NCI-H146 treated with DMSO at 0.1 percent for 48 hours (cell line): Measurements from ENCODE around the gene HIBADH.
A peak's percentile ranks its signal among the peaks of the same experiment; 100 is the strongest.

ENCODE experiments used
- DNase-seq: peaks from one replicate; lab custom pipeline; 2025; ENCODE audit not compliant: unreplicated experiment; lab: John Stamatoyannopoulos, UW

Gene HIBADH

DNA sequence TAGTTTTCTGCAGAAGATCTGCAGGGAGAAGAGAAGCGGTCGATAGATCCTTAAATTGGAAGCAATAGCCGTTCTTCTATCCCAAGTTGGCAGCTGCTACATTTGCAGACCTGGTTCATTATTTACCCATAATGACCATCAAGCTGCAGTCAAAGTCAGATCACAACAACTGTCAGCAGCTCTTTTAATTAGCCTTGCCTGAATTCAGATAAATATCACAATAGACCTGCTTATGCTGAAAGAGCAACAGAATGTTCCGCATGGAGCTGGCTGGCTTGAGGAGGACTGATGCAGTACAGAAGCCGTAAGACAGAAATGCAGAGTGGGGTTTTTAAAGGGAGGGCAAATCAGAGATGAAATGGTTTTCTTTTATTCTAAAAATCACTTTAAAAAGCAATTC is 109.4 kb downstream of the HIBADH start:
- no peak for DNase-seq

DNA sequence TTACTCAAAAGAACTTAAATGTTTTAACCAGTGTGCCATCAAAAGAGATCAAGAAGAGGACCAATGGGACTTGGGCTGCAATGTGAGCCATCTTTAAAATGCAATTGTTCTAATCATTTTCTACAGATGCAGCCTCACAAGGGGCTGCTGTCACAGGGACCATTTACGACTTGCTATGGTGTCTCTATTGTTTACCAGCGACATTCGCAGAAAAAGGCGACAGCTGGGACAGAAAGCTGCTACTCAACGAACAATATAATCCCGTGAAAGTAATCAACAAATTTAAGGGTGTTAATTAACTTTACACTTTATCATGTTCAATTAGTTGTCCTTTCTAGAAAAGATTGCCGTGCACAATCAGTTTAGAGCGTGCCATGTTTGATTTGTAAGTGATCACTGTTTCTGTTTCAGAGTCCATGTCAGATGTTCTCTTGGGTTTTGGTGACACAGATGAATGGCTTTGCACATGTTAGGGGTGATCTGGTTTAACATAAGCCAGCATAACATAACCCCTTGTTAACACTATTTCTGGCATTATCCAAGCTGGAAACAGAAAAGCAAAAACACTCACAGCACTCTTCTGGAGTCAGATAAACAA is 110.8 kb downstream of the HIBADH start:
- DNase-seq, result peak; percentile 5

DNA sequence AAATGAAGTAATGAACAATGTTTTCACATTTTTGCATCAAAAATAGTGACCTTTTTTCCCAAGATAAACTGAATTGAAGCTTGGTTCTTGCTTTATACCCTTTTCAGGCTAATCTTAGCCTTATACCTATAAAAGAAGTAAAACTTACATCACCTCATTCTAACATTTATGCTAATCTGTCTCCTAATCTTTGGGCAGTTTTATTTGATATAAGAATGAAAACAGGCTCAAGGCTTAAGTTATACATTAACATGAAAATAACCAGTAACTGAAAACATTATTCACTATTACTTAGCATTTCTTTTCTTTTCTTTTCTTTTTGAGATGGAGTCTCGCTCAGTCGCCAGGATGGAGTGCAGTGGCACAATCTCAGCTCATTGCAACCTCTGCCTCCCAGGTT is 113.1 kb downstream of the HIBADH start:
- no peak for DNase-seq

DNA sequence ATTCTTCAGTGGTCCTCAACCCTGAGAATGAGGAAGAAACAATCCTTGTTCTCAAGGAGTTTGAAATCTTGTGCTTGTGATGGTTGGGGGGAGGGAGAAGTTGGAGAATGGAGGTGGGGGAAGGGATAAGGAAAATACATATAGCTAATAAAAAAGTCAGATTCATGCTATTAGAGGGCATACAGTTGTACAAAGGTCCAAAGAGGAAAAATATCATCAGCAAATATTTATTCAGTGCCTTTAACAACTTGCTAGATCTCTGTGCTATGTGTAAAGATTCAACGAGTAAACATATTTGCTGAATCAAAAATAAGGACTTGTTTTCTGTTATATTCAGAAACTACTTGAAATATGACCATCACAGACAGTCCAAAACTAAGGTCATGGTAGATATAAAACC is 114.4 kb downstream of the HIBADH start:
- DNase-seq, result no peak

DNA sequence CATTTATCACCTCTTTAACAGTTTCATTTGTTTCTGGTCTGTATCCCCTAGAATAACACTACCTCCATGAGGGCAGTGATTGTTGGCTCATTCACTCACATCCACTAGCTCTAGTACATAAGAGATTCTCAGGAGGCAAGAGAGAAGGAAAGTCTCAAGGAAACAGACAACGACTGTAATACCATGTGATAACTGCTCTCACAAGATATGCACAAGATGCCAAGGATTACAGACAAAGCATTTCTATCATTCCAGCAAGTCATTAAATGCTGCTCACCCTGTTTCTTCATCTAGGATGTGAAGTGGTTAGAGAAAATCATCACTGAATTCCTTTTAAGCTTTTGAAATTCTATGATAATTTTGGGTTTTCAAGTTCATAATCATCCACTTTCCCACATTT is 115.3 kb downstream of the HIBADH start:
- DNase-seq, result no peak

DNA sequence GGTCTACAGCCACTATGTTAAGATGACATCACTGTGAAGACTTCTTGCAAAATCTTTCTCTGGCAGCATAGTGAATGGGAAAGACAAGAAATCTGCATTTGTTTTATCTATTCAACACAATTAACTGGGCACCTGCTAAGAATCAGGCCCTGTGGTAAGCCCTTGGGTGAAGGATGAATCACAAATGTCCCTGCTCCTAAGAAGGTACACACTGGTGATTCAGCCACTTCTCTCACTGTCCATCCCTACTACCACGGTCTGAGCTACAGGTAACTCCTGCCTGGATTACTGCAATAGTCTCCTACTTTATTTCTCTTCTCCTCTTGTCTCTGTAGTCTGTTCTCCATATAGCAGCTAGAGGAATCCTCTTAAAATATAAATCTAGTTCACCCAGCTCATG is 116.1 kb downstream of the HIBADH start:
- DNase-seq, result no peak

DNA sequence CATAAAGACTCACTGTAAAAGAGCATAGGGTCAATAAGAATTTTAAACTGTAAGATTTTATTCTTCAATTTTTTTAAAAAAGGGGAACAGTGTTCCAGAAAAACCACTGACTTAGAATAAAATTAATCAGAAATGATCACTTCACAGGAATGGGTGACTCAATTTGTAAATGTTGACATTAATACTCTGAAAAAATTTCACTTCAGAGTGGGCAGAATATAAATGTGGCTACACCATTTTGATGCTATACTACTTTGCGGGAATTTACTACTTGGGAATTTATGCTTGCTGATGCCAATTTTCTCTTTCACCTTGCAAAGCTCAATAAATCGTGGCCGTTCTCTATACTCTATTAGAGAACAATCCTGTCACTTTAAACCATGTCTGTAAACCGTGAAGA is 126.9 kb downstream of the HIBADH start:
- DNase-seq, result no peak

DNA sequence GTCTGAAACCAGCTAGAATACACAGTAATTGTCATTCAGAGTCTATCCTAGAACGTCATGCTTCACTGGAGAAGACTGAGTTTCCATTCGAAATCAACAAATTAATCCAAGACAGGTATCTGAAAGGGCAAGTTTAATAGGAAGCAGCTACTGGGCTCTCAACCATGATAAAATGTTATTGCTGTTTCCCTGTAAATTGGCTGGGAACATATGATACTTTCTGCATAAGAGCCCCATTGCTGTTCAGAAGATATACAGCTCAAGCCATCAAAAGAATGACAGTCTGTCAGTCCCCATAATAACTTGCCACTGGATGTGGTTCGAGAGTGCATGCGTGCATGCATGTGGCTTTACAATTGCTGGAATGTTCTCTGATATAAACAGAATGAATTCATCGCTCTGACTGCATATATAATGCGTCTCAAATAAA is 129.0 kb downstream of the HIBADH start:
- DNase-seq, result no peak

DNA sequence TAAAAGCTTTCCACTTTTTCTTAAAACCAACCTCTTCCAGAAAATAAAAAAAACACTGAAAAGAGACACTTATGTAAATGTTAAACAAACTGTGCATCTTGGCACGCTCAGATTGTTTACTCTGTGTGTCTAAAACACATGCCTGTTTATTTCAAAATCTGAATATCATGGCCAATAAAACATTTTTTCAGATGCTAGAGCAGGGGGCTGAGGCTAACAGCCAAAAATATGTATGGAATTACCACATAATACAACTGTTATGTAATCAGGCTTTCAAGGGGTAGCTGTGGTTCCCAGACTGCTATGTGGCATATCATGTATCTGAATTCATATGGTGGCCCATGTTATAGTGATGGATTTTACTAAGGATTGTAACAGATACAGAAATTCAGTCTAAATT is 130.4 kb downstream of the HIBADH start:
- no peak for DNase-seq

DNA sequence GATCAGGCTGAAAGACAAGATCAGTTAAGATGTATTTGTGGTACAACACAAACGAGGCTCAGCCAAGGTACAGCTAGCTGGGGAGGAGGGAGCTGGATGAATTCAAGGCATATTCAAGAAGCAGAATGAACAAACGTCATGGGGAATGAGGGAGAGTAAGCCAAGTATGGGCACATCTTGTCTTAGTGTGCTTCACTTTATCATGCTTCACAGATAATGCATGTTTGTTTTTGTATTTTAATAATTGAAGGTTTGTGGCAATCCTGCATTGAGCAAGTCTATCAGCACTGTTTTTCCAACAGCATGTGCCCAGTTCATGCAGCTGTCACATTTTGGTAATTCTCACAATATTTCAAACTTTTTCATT is 135.4 kb downstream of the HIBADH start:
- no peak for DNase-seq

DNA sequence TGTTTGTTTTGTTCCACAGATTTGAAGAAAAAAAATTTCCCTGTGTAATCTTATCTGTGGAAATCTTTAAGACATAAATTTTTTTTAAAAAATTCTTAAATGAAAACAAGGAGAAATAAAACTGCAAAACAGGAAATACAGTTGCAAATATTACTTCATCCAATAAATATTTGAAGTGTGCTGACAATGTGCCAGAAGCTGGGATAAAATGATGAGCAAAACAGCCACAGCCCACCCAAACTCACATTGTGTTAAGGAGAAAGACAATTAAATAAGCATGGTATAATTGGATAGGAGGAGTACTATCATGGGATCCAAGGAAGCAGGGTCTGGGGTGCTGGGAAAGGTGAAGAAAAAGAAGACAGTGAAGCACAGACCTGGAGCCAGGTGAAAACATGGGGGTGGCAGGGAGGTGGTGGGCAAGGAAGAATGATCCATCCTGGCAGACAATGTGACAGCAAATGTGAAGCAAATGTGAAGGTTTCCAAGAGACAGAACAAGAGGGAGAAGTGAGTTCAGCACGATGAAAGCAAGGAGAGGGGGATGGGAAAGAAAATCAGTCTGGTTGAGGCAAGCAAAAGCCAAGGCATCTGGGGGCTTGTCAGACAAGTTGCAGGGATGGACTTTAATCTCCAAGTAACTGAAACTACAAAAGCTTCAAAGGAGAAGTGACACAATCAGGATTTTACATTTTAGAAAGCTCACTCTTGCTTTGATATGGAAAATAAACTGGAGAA is 135.9 kb downstream of the HIBADH start:
- no peak for DNase-seq

DNA sequence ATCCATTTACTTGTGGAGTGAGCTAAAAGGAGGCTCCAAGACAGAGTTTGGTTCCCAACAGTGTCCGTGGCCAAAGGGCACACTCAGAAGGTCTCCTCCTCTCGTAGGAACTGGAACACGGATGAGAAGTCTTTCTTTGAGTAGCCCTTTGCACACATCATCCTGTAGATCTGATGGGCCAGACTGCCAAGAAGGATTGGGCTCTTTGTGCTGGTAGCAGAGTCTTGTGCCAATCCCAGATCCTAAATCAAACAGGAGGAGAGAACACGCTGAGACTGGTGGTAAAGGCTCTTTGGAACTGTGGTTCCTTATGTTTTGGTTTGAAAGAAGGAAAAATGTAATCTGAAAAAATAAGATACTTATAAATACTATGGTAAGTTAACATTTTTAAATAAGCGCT is 136.6 kb downstream of the HIBADH start:
- DNase-seq, result no peak

DNA sequence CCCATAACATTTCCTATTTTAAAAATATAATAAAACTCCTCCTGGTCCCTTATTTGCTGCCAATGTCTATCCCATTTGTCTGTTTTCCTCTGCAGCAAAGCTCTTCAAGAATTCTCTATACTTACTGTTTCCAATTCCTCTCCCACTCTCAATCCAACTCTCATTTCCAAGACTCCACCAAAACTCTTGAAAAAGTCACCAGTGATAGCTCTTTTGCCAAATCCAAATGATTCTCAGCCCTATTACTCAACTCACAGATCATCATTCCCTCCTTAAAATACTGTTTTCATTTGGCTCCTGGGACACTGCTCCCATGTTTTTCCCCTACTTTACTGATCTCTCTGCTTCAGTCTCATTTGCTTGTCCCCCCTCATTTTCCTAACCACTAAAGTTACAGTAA is 139.4 kb downstream of the HIBADH start:
- DNase-seq, result no peak

DNA sequence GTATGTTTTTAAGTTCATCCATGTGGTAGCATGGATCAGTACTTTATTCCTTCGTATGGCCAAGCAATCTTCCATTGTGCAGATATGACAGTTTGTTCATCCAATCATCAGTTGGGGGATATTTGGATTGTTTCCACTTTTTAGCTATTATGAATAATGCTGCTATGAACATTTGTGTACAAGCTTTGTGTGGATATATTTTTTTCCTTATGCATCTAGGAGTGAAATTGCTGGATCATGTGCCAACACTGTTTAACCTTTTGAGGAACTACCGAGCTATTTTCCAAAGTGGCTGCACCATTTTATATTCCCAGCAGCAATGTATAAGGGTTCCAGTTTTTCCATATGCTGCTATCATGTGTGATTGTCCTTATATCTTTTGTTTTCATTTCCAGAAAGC is 140.1 kb downstream of the HIBADH start:
- no peak for DNase-seq

DNA sequence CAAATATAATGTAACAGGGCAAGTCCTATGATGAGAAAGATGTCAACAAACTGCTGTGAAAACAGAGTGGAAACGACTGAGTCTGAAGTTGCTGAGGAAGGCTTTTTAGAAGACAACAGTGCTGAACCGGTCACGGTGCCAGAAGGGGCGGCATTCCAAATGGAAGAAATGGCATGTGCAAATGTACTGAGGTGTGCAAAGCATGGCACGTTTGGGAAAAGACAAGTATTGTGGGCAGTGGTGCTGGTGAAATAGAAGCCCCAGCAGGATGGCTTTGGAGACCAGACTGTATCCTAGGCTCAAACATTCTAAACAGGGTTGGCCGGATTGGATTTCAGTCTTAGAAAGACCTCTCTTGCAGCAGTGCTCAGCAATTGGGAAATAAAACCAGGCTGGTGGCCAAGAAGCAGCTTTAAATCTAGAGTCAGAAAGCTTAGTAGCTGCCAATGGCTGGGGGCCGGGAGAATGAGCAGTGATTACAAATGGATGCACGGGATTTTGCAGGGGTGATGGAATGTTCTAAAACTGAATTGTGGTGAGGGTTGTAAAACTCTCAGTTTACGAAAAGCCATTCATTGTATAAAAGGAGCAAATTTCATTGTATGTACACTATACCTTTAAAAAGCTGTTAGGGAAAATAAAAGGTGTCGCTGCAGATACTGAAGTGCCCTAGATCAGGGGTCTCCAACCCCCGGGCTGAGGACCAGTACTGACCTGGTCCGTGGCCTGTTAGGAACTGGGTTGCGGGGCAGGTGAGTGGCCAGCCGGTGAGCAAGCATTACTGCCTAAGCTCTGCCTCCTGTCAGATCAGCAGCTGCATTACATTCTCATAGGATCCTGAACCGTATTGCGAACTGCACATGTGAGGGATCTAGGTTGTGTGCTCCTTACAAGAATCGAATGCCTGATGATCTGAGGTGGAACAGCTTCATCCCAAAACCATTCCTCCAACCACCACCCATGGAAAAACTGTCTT is 141.6 kb downstream of the HIBADH start:
- DNase-seq, result no peak

DNA sequence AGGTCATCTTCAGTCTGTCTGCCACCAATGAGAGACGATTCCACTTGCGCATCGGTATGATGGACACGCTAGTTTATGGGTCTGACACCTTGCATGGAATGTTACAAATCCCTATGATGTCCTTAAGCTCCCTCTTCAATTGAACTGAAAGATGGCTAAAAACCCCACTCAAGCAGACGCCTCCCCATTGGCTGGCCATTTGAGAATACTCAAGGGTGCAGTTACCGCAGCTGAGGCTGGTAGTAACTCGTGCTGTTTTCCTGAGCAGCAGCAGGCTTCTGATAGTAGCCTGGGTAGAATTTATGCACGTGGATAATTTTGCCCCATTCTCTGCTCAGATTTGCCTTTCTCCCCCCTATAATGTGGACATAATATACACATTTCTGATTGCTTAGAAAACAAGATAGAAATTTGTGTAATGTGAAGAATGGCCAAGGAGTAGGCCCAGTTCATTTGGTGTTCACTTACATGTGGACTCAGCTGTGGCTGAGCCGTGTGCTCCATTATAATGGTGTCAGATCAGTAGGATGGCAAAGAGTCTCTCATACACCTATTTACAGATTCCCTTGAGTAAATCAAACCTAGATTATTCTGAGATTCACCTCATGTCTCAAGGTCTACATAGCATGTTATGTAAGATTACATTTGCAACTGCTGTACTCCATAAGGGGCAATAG is 142.8 kb downstream of the HIBADH start:
- DNase-seq, result no peak

DNA sequence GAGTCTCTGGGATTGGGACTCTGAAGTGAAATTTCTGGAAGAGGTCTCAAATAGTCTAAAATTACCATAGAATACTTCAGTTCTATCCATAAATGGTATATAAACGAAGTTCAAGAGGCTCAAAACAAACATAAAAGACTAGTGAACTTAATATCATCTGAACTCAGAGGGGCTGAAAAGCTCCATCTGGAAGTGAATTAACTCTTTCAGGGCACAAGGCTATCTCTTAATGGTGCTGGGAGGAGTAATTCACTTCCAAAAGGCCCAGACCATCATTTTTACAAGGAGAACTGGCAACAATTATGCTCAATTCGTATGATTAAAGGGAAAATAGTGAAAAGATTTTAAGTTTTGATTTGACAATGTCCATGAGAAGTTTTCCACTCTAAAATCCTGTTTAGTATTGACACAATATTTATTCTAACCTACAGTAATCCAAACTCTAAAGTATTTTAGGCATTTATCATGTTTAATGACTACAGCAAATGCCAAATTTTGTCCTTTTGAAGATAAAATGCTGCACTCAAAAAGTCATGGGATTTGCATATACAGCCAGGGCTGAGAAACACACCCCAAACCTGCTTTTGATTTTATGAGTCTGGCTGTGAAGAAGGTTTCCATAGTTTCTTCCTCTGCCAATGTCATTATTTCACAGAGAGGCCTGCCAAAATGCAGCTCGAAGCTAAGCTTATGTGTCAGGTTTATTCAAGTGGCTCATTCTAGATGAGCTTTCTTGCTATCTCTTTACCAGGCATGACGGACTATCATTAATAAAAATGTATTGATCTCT is 143.9 kb downstream of the HIBADH start:
- no peak for DNase-seq

DNA sequence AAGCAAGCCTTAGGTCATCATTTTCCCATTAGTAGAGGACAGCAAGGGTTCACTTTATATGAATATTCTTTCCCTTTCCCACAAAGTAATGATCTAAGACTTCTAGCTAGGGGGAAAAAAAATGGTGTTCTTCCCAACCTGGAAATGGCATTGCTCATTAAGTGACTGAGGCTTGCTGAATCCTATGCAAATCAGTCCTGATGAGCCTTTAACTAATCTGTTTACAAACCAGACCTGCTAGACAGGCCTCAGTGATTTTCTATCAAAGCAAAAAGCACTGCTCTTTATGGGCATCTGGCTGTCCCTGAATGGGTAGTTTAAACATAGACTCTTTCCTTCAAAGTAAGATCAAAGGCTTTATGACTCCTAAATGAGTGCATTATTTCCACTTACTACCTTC is 146.3 kb downstream of the HIBADH start:
- DNase-seq, result no peak

DNA sequence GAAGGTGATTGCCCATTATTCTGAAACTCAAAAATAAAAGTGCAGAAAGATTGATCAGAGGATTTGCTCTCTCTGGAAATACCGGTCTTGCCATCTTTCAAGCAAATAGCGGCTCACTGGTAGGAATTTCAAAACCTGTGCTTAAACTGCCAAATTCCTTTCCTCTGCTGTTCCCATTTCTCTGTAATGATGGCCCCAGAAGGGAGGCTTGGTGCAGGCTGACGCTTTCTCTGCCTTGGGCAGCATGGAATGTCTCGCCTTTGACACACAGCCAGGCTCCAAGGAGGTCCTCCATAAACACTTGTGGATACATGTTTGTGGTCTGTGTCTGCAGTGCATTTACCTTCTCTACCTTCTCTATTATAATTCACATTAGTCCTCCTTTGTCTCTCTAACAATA is 146.8 kb downstream of the HIBADH start:
- no peak for DNase-seq

DNA sequence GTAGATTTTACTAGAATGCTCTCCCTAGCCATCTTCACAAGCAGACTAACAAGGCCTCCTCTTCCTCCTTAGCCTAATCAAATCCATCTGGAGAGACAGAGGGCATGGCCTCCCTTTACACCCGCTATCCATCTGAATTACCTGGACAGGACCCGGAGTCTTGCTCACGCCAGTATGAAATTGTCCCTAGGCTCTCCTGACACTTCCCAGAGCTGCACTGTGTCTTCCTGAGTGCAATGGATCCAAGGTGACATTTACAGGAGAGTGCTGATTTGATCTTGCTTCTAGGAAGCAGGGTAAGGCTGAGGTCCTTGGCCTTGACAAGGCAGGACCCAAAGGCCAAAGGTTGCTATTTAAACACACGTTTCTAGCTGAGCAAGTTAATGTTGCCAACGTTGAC is 147.8 kb downstream of the HIBADH start:
- no peak for DNase-seq

DNA sequence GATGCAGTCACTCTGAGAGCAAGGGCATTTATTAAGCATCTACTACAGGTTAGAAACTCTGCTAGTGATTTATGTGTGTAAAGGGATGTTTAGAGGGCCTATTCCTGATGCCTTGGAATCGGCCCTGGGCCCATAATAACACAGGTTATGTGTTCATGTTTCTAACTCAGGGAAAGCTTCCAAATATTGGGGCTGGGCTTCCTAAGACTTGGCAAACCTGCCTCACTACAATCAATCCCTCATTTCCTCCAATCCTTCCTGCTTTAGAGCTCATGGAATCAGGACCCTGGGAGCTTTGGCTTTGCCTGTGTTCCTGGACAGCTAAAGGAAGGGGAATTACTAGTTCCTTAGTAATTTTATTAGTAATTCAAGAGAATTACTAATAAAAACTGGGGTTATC is 148.8 kb downstream of the HIBADH start:
- DNase-seq, result no peak
